HEK293T (cell line): Measurements from ENCODE around the gene TAC3.
"Not testable (repeated sequence)": the region's sequence is repeated elsewhere in the genome, so short reads cannot be mapped to it uniquely, and the experiment has no call there.

Experiments used
- CTCF ChIA-PET: fragments of 350-600 bp; formaldehyde crosslinking; extraction: SDS; loops from one replicate; lab custom pipeline; 2021; ENCODE audit warnings: antibody characterized with exemption, inconsistent platforms; lab: Yijun Ruan, JAX
- POLR2A ChIA-PET: fragments of 350-600 bp; formaldehyde crosslinking; extraction: SDS; loops from one replicate; lab custom pipeline; 2020; ENCODE audit warnings: antibody characterized with exemption, inconsistent platforms; lab: Yijun Ruan, JAX
- DNase-seq: peaks from one replicate; pipeline ENCODE4 v3.0.0; 2012; ENCODE audit warnings: mixed read lengths; ENCODE audit errors: extremely low spot score
- ARNT ChIP-seq: fragments of 450-650 bp; IDR thresholded peaks from 2 replicates; pipeline ENCODE4 v1.6.1; 2017; ENCODE audit warnings: mild to moderate bottlenecking
- BHLHE40 ChIP-seq: fragments of 450-650 bp; IDR thresholded peaks from 2 replicates; pipeline ENCODE4 v1.6.1; 2016; ENCODE audit warnings: mild to moderate bottlenecking, moderate library complexity, borderline replicate concordance
- CTBP1 ChIP-seq: fragments of 450-650 bp; IDR thresholded peaks from 2 replicates; pipeline ENCODE4 v1.6.1; 2016; ENCODE audit warnings: borderline replicate concordance
- ELF4 ChIP-seq: fragments of 450-650 bp; IDR thresholded peaks from 2 replicates; pipeline ENCODE4 v1.6.1; 2017; ENCODE audit warnings: antibody characterized with exemption
- FOXA1 ChIP-seq: fragments of 450-650 bp; IDR thresholded peaks from 2 replicates; pipeline ENCODE4 v1.6.1; 2016; ENCODE audit warnings: mild to moderate bottlenecking
- FOXK2 ChIP-seq: fragments of 450-650 bp; IDR thresholded peaks from 2 replicates; pipeline ENCODE4 v1.6.1; 2016; ENCODE audit warnings: mild to moderate bottlenecking
- FOXM1 ChIP-seq: fragments of 450-650 bp; IDR thresholded peaks from 2 replicates; pipeline ENCODE4 v1.6.1; 2017; ENCODE audit warnings: mild to moderate bottlenecking, borderline replicate concordance
- HDGF ChIP-seq: fragments of 450-650 bp; IDR thresholded peaks from 2 replicates; pipeline ENCODE4 v1.6.1; 2017; ENCODE audit warnings: antibody characterized with exemption, borderline replicate concordance
- L3MBTL2 ChIP-seq: fragments of 450-650 bp; conservative IDR thresholded peaks from 2 replicates; pipeline ENCODE4 v1.6.1; 2016; ENCODE audit warnings: mild to moderate bottlenecking
- LEF1 ChIP-seq: fragments of 450-650 bp; IDR thresholded peaks from 2 replicates; pipeline ENCODE4 v1.6.1; 2017; ENCODE audit warnings: mild to moderate bottlenecking, borderline replicate concordance
- NFRKB ChIP-seq: fragments of 450-650 bp; IDR thresholded peaks from 2 replicates; pipeline ENCODE4 v1.6.1; 2016; ENCODE audit warnings: mild to moderate bottlenecking, moderate library complexity
- PKNOX1 ChIP-seq: fragments of 450-650 bp; IDR thresholded peaks from 2 replicates; pipeline ENCODE4 v1.6.1; 2016
- SP1 ChIP-seq: fragments of 450-650 bp; IDR thresholded peaks from 2 replicates; pipeline ENCODE4 v1.6.1; 2017
- SUZ12 ChIP-seq: fragments of 450-650 bp; IDR thresholded peaks from 2 replicates; pipeline ENCODE4 v1.6.1; 2016; ENCODE audit warnings: mild to moderate bottlenecking
- TARDBP ChIP-seq: fragments of 450-650 bp; IDR thresholded peaks from 2 replicates; pipeline ENCODE4 v1.6.1; 2016
- ZNF384 ChIP-seq: fragments of 450-650 bp; IDR thresholded peaks from 2 replicates; pipeline ENCODE4 v1.6.1; 2016

TAC3 gene

GRCh38 chr12:57018906-57019305, 2.6 kb upstream of the TAC3 start:
- POLR2A ChIA-PET, result interaction anchor here (1.0 to 1.1 kb wide), 2 partner anchors 60 to 93 kb away, joined by 4 to 6 read pairs; partner anchors contain the start of gene STAT6
- TF ChIP-seq SP1 (no peak), SUZ12 (no peak), LEF1 (no peak), NFRKB (no peak), FOXM1 (no peak), FOXA1 (no peak)
- DNase-seq, result no peak
- CTCF ChIA-PET, result interaction anchor here (0.6 to 1.9 kb wide), 2 partner anchors 157 to 265 kb away, joined by 3 to 4 read pairs; no protein-coding TSS in a partner anchor

- POLR2A ChIA-PET, result interaction anchor here (1.0 to 1.1 kb wide), 2 partner anchors 61 to 94 kb away, joined by 4 to 6 read pairs; partner anchors contain the start of gene STAT6
- TF ChIP-seq ZNF384, result 0 out of 2 replicates have a peak, but pooled peaks have one; percentile 48
- DNase-seq, result not testable (repeated sequence)
- CTCF ChIA-PET, result interaction anchor here (0.6 to 1.9 kb wide), 6 partner anchors 10 to 264 kb away, joined by 3 to 7 read pairs (median 4); no protein-coding TSS in a partner anchor
Observed at GRCh38 chr12:57018353-57018752, 2.0 kb upstream of the TAC3 start.

- TF ChIP-seq ELF4, result no peak
- TF ChIP-seq FOXM1, result no peak
- no peak for TF ChIP-seq SP1
- TF ChIP-seq NFRKB, result no peak
- TF ChIP-seq CTBP1, result no peak
- no peak for TF ChIP-seq SUZ12
- no peak for TF ChIP-seq L3MBTL2
- TF ChIP-seq BHLHE40, result no peak
- TF ChIP-seq FOXA1, result no peak
- TF ChIP-seq HDGF, result no peak
- no peak for TF ChIP-seq ZNF384
- TF ChIP-seq ARNT, result no peak
- TF ChIP-seq TARDBP, result no peak
- no peak for TF ChIP-seq PKNOX1
- TF ChIP-seq LEF1, result no peak
- POLR2A ChIA-PET, result no interaction called here
- CTCF ChIA-PET, result interaction anchor here (0.5 kb wide), 1 partner anchor 62 kb away, joined by 4 read pairs; no protein-coding TSS in a partner anchor
- DNase-seq, result no peak
Observed at GRCh38 chr12:57012600-57013465, 3.5 kb downstream of the TAC3 start.

- POLR2A ChIA-PET, result interaction anchor here (1.0 to 1.7 kb wide), 4 partner anchors 54 to 286 kb away, joined by 3 to 11 read pairs (median 4); partner anchors contain the start of genes NACA, NEMP1 and STAT6
- TF ChIP-seq FOXM1 (no peak), FOXK2 (no peak), PKNOX1 (no peak), ARNT (no peak), L3MBTL2 (no peak), SP1 (no peak), ELF4 (no peak), CTBP1 (no peak), SUZ12 (no peak), LEF1 (no peak), FOXA1 (no peak), HDGF (no peak), ZNF384 (no peak), NFRKB (no peak), TARDBP (no peak), BHLHE40 (no peak)
- CTCF ChIA-PET, result interaction anchor here (1.1 to 1.4 kb wide), 4 partner anchors 8 to 165 kb away, joined by 3 to 11 read pairs (median 4); partner anchors contain the start of gene STAT6
- no peak for DNase-seq
Observed at GRCh38 chr12:57011438-57012424, 4.6 kb downstream of the TAC3 start.

GRCh38 chr12:57010627-57011247, 5.6 kb downstream of the TAC3 start:
- CTCF ChIA-PET, result interaction anchor here (1.1 to 1.4 kb wide), 4 partner anchors 9 to 166 kb away, joined by 3 to 11 read pairs (median 4); partner anchors contain the start of gene STAT6
- no peak for DNase-seq
- POLR2A ChIA-PET, result interaction anchor here (1.0 to 1.7 kb wide), 4 partner anchors 55 to 285 kb away, joined by 3 to 11 read pairs (median 4); partner anchors contain the start of genes NACA, NEMP1 and STAT6
- TF ChIP-seq BHLHE40 (no peak), TARDBP (no peak), FOXM1 (no peak), FOXK2 (no peak), L3MBTL2 (no peak), ARNT (no peak), LEF1 (no peak), PKNOX1 (no peak), SP1 (no peak), CTBP1 (no peak), HDGF (no peak), NFRKB (no peak), ELF4 (no peak), SUZ12 (no peak), FOXA1 (no peak), ZNF384 (no peak)
